ENCODE data around the gene FANCL.

- no peak for TF ChIP-seq EP300 (IDR thresholded peaks at IDR 0.05)
- no peak for TF ChIP-seq CTCF (IDR thresholded peaks at IDR 0.05)
- no peak for TF ChIP-seq POLR2A (IDR thresholded peaks at IDR 0.05)
Observed at GRCh38 chr2:58180635-58181034, 60.5 kb downstream of the FANCL start.
